ENCODE measurements around the gene CAPN12.

Gene CAPN12

GRCh38 chr19:38723990-38724854, 20.1 kb downstream of the CAPN12 start:
- no peak for TF ChIP-seq CTCF (IDR thresholded peaks at IDR 0.05; ENCODE audit: extremely low read depth, missing control alignments)

GRCh38 chr19:38723606-38723965, 20.7 kb downstream of the CAPN12 start:
- DNase-seq (ENCODE audit: low spot score): no peak
- TF ChIP-seq CTCF (IDR thresholded peaks at IDR 0.05; ENCODE audit: extremely low read depth, missing control alignments): no peak

More at GRCh38 chr19:38723990-38724854, 20.1 kb downstream of the CAPN12 start:
- no peak for DNase-seq (ENCODE audit: low spot score)

- no peak for TF ChIP-seq CTCF (IDR thresholded peaks at IDR 0.05; ENCODE audit: extremely low read depth, missing control alignments)
Observed at GRCh38 chr19:38722947-38723605, 21.2 kb downstream of the CAPN12 start.

GRCh38 chr19:38721979-38722773, 22.1 kb downstream of the CAPN12 start:
- no peak for DNase-seq (ENCODE audit: low spot score)
- TF ChIP-seq CTCF (IDR thresholded peaks at IDR 0.05; ENCODE audit: extremely low read depth, missing control alignments): no peak

More at GRCh38 chr19:38722947-38723605, 21.2 kb downstream of the CAPN12 start:
- no peak for DNase-seq (ENCODE audit: low spot score)

GRCh38 chr19:38721496-38721895, 22.8 kb downstream of the CAPN12 start:
- TF ChIP-seq CTCF (IDR thresholded peaks at IDR 0.05; ENCODE audit: extremely low read depth, missing control alignments): no peak
- DNase-seq (ENCODE audit: low spot score): no peak

- no peak for DNase-seq (ENCODE audit: low spot score)
- no peak for TF ChIP-seq CTCF (IDR thresholded peaks at IDR 0.05; ENCODE audit: extremely low read depth, missing control alignments)
Observed at GRCh38 chr19:38720559-38721236, 23.6 kb downstream of the CAPN12 start.

All from GM20000 (cell line).